Sigmoid colon (tissue), 4 donors: ENCODE data around the gene HIGD1A.

Source experiments
- CTCF ChIP-seq, 4 experiments: fragments of 450-650 bp in 3 of 4; fragments of 200-600 bp in 1 of 4; IDR thresholded peaks; one replicate each; pipeline ENCODE4 v1.5.1; 2016 to 2019; ENCODE audit warnings: antibody characterized with exemption in 4 of 4, mild to moderate bottlenecking in 3 of 4, moderate library complexity in 2 of 4
- EP300 ChIP-seq, 4 donors: sonication (generic); formaldehyde crosslinking; IDR thresholded peaks; one replicate each; pipeline ENCODE4 v1.6.1; 2017; ENCODE audit warnings: antibody characterized with exemption in 4 of 4
- POLR2A ChIP-seq, 2 donors: fragments of 450-650 bp; IDR thresholded peaks; one replicate each; pipeline ENCODE4 v1.6.1; 2016; ENCODE audit warnings: antibody characterized with exemption in 2 of 2, mild to moderate bottlenecking in 2 of 2, moderate library complexity in 2 of 2
- POLR2AphosphoS5 ChIP-seq, 4 donors: sonication (generic); formaldehyde crosslinking; IDR thresholded peaks; one replicate each; pipeline ENCODE4 v1.6.1; 2017; ENCODE audit warnings: antibody characterized with exemption in 4 of 4

GRCh38 chr3:42841332-42841731, 37.0 kb upstream of the HIGD1A start:
- TF ChIP-seq CTCF (IDR thresholded peaks at IDR 0.05) = no peak
- TF ChIP-seq POLR2AphosphoS5 (IDR thresholded peaks at IDR 0.05) = no peak
- no peak for TF ChIP-seq POLR2A (IDR thresholded peaks at IDR 0.05)
- no peak for TF ChIP-seq EP300 (IDR thresholded peaks at IDR 0.05)
